Rectal smooth muscle tissue (tissue), 1 donor: Measurements from ENCODE around the gene GIGYF2.

Source experiments
- H3K27ac ChIP-seq: one replicate; pipeline ENCODE4 v1.7.0; 2013; ENCODE audit warnings: low read depth, low read length, inconsistent platforms
- H3K27me3 ChIP-seq: one replicate; pipeline ENCODE4 v1.7.0; 2013; ENCODE audit warnings: low read length; ENCODE audit not compliant: control insufficient read depth, insufficient read depth
- H3K36me3 ChIP-seq: one replicate; pipeline ENCODE4 v1.7.0; 2013; ENCODE audit warnings: low read length; ENCODE audit not compliant: control insufficient read depth, insufficient read depth
- H3K4me1 ChIP-seq: one replicate; pipeline ENCODE4 v1.7.0; 2013; ENCODE audit warnings: low read length; ENCODE audit not compliant: control insufficient read depth, insufficient read depth
- H3K4me3 ChIP-seq: one replicate; pipeline ENCODE4 v1.7.0; 2013; ENCODE audit warnings: low read length
- H3K9ac ChIP-seq: one replicate; pipeline ENCODE4 v1.7.0; 2013; ENCODE audit warnings: low read length

GIGYF2 gene

DNA sequence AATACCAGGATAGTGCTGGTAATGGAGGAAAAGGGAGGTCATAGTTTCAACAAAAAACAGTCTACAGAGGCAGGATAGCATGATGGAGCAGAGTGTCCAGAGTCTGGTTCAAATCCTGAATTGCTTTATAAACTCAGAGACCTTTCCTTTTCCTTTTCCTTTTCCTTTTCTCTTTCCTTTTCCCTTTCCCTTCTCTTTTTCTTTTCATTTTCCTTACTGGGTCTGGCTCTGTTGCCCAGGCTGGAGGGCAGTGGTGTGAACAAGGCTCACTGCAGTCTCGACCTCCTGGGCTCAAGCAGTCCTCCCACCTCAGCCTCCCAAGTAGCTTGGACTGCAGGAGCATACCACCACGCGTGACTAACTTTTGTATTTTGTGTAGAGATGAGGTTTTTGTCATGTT, 31.7 kb downstream of the GIGYF2 start:
- H3K9ac ChIP-seq, result no peak overlapping the region
- no peak overlapping the region for H3K27ac ChIP-seq
- H3K4me3 ChIP-seq, result no peak overlapping the region
- peaks cover 6% of the 10 kb centered on the region for H3K36me3 ChIP-seq
- no peaks in the 10 kb centered on the region for H3K4me1 ChIP-seq
- H3K27me3 ChIP-seq, result no peaks in the 10 kb centered on the region

DNA sequence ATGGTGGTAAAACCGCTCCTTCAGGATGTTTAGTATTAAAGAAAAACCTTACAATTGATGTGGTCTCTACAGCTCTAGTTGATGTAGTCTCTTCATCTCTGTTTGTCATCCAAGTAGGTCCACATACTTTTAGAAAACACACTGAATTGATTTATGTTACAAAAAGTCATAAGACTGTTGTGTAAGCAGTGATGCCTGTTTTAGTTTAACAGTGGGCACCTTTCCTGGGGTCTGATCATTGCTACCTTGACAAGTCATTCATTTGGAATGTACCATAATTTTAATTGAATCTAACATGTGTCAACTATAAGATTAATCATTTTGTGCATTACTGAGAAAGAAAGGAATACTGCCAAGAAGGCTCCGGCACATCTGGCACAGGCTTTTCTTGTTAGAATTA, 34.3 kb downstream of the GIGYF2 start:
- Histone ChIP-seq H3K36me3 (peaks cover 8% of the 10 kb centered on the region), H3K4me1 (no peaks in the 10 kb centered on the region), H3K9ac (no peak overlapping the region), H3K27me3 (no peaks in the 10 kb centered on the region), H3K27ac (no peak overlapping the region), H3K4me3 (no peak overlapping the region)

DNA sequence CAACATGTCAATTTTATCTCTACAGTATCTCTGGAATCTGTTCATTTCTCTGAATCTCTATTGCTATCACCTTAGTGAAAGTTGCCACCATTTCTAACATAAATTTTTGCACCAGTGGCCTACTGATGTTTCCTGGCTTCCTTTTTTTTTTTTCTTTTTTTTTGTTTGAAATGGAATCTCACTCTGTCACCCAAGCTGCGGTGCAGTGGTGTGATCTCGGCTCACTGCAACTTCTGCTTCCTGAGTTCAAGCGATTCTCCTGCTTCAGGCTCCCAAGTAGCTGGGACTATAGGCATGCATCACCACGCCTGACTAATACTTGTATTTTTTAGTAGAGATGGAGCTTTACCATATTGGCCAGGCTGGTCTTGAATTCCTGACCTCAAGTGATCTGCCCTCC, 44.2 kb downstream of the GIGYF2 start:
- no peaks in the 10 kb centered on the region for H3K4me1 ChIP-seq
- no peak overlapping the region for H3K4me3 ChIP-seq
- no peak overlapping the region for H3K27ac ChIP-seq
- H3K36me3 ChIP-seq, result peaks cover 5% of the 10 kb centered on the region
- no peak overlapping the region for H3K9ac ChIP-seq
- H3K27me3 ChIP-seq, result no peaks in the 10 kb centered on the region

- Histone ChIP-seq H3K4me1 (no peaks in the 10 kb centered on the region), H3K4me3 (no peak overlapping the region), H3K9ac (no peak overlapping the region), H3K36me3 (peaks cover 4% of the 10 kb centered on the region), H3K27me3 (no peaks in the 10 kb centered on the region), H3K27ac (no peak overlapping the region)
Observed at GRCh38 chr2:232741972-232742371, 44.8 kb downstream of the GIGYF2 start.

GRCh38 chr2:232744963-232745362, 47.8 kb downstream of the GIGYF2 start:
- no peaks in the 10 kb centered on the region for H3K27me3 ChIP-seq
- no peak overlapping the region for H3K27ac ChIP-seq
- H3K36me3 ChIP-seq, result peaks cover 6% of the 10 kb centered on the region
- no peaks in the 10 kb centered on the region for H3K4me1 ChIP-seq
- H3K4me3 ChIP-seq, result no peak overlapping the region
- H3K9ac ChIP-seq, result no peak overlapping the region

DNA sequence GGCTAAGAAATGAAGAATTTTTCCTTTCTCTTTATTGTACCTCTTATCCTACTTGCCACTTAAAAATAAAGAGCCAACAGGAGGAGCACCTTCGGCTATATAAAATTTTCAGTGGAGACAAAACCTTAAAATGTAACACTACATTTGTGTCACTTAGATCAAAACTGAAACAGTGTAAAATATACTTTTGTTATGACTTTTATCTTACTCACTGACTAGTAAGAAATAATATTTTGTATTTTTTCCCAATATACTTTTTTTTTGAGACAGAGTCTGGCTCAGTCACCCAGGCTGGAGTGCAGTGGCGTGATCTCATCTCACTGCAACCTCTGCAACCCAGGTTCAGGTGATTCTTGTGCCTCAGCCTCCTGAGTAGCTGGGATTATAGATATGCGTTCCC, 50.9 kb downstream of the GIGYF2 start:
- Histone ChIP-seq H3K27me3 (no peaks in the 10 kb centered on the region), H3K36me3 (peaks cover 6% of the 10 kb centered on the region), H3K9ac (no peak overlapping the region), H3K4me3 (no peak overlapping the region), H3K27ac (no peak overlapping the region), H3K4me1 (no peaks in the 10 kb centered on the region)

GRCh38 chr2:232749331-232749730, 52.2 kb downstream of the GIGYF2 start:
- no peaks in the 10 kb centered on the region for H3K27me3 ChIP-seq
- H3K4me1 ChIP-seq, result no peaks in the 10 kb centered on the region
- peaks cover 6% of the 10 kb centered on the region for H3K36me3 ChIP-seq
- no peak overlapping the region for H3K9ac ChIP-seq
- H3K4me3 ChIP-seq, result no peak overlapping the region
- no peak overlapping the region for H3K27ac ChIP-seq

DNA sequence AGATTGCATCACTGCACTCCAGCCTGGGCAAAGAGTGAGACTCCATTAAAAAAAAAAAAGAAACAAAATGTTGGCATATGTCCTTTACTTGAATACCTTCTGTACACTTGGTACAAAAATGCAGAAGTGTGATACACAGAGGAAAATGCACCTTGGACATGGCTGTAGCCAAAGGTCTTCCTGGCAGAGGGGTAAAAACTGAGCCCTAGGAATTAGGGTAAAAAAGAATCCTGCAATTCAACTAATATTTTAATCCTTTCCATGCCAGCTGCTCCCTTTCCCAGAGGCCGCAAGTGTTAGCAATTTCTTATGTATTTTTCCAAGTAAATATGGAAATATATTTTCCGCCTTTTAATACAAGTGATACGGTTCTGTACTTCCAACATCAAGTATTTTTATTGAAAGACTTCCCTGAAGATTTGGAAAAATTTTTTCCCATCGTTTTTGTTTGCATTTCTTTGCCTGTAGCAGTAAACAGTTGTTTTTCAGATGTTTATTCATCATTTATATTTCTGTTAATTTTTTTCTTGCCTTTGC, 53.1 kb downstream of the GIGYF2 start:
- no peaks in the 10 kb centered on the region for H3K27me3 ChIP-seq
- no peak overlapping the region for H3K9ac ChIP-seq
- H3K4me3 ChIP-seq, result no peak overlapping the region
- H3K4me1 ChIP-seq, result no peaks in the 10 kb centered on the region
- peaks cover 6% of the 10 kb centered on the region for H3K36me3 ChIP-seq
- no peak overlapping the region for H3K27ac ChIP-seq

- H3K27me3 ChIP-seq, result no peaks in the 10 kb centered on the region
- H3K9ac ChIP-seq, result no peak overlapping the region
- H3K36me3 ChIP-seq, result peaks cover 6% of the 10 kb centered on the region
- H3K4me3 ChIP-seq, result no peak overlapping the region
- H3K4me1 ChIP-seq, result no peaks in the 10 kb centered on the region
- H3K27ac ChIP-seq, result no peak overlapping the region
Observed at GRCh38 chr2:232757905-232758304, 60.8 kb downstream of the GIGYF2 start.

DNA sequence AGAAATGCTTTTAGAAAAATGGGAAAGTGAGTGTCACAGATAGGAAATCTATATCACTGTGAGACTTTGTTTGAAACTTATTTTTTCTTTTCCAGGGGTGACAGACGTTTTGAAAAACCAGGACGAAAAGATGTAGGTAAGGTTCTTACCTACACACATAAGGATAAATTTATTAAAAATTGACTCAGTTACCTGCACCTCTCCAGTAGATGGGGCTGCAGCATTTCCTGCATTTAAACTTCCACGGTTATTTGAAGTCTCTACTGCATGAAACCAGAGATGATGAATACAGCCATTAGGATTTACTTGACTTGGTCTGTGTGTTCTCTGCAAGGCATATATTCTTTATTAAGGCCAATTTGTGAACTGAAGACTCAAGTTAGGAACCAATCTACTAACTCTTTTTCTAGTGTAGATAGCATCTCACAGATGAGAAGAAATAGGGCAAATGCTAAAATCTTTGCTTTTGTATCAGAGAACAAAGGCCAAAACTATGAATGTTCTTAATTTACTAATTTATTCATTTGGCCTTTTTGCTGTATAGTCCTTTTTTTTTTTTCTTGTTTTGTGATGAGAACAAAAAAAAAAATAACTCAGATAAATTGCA, 64.3 kb downstream of the GIGYF2 start:
- H3K27ac ChIP-seq, result no peak overlapping the region
- no peak overlapping the region for H3K9ac ChIP-seq
- H3K27me3 ChIP-seq, result no peaks in the 10 kb centered on the region
- no peaks in the 10 kb centered on the region for H3K4me1 ChIP-seq
- H3K4me3 ChIP-seq, result no peak overlapping the region
- peaks cover 8% of the 10 kb centered on the region for H3K36me3 ChIP-seq

DNA sequence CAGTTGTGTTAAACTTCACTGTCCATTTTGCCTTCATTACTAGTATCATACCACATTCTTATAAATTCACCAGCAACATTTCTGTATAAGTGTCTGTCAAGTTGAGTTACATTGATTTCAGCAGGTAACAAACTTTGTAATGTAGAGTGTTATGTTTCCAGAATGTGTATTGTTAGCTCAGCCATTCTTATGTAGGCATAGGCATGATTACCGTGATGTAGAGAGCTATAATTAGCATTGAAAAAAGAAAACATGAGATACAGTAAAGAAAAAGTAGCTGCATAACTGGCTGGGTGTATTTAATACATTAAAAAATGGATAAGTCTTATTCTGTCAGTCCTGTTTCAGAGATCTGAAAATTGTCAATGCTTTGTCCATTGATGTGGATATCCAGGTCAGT, 70.7 kb downstream of the GIGYF2 start:
- H3K36me3 ChIP-seq, result peaks cover 13% of the 10 kb centered on the region
- H3K4me3 ChIP-seq, result no peak overlapping the region

GRCh38 chr2:232770207-232770606, 73.1 kb downstream of the GIGYF2 start:
- H3K4me1 ChIP-seq, result no peaks in the 10 kb centered on the region
- no peak overlapping the region for H3K27ac ChIP-seq
- no peaks in the 10 kb centered on the region for H3K27me3 ChIP-seq
- H3K36me3 ChIP-seq, result peaks cover 10% of the 10 kb centered on the region
- no peak overlapping the region for H3K4me3 ChIP-seq
- no peak overlapping the region for H3K9ac ChIP-seq

More for the DNA sequence above, 70.7 kb downstream of the GIGYF2 start:
- H3K9ac ChIP-seq, result no peak overlapping the region
- H3K27ac ChIP-seq, result no peak overlapping the region
- H3K27me3 ChIP-seq, result no peaks in the 10 kb centered on the region
- no peaks in the 10 kb centered on the region for H3K4me1 ChIP-seq

GRCh38 chr2:232771870-232772269, 74.7 kb downstream of the GIGYF2 start:
- Histone ChIP-seq H3K4me3 (no peak overlapping the region), H3K9ac (no peak overlapping the region), H3K36me3 (peaks cover 10% of the 10 kb centered on the region), H3K27ac (no peak overlapping the region), H3K4me1 (no peaks in the 10 kb centered on the region), H3K27me3 (no peaks in the 10 kb centered on the region)
